Gastrocnemius medialis (tissue), 4 donors: ENCODE measurements around the gene ST7.

Experiments
- POLR2A ChIP-seq, 2 donors: fragments of 450-650 bp; IDR thresholded peaks; one replicate each; pipeline ENCODE4 v1.6.1; 2017; ENCODE audit warnings: antibody characterized with exemption in 2 of 2, mild to moderate bottlenecking in 2 of 2, moderate library complexity in 2 of 2
- TF ChIP-seq, protein P1 (sequence below), 5 experiments: fragments of 450-650 bp in 3 of 5; fragments of 200-600 bp in 2 of 5; sonication (generic) in 2 of 5; IDR thresholded peaks in 4 of 5; conservative IDR thresholded peaks in 1 of 5; 1 replicate in 4 of 5; 2 replicates in 1 of 5; pipeline ENCODE4 v1.5.1; 2016 to 2019; ENCODE audit warnings: antibody characterized with exemption in 5 of 5, mild to moderate bottlenecking in 3 of 5, moderate library complexity in 3 of 5

DNA sequence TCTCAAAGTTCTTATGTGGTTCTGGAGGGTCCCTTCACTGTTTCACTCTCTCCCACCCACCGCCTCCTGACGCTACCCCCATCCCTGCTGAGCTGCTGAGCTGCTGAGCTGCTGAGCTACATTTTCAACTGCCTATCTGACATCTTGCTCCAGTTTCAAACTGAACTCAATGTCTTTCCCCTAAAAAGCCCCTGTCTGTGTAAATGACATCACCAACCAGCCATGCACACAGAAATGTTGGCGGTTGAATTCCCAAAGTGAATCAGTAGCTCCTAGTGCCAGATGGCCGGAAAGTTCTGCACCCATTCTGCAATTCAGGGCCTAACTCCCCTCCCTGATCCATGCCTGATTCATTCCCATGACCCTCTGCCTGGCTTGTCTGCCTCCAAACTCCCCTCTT lies 298.4 kb downstream of the ST7 start:
- TF ChIP-seq, protein P1, sequence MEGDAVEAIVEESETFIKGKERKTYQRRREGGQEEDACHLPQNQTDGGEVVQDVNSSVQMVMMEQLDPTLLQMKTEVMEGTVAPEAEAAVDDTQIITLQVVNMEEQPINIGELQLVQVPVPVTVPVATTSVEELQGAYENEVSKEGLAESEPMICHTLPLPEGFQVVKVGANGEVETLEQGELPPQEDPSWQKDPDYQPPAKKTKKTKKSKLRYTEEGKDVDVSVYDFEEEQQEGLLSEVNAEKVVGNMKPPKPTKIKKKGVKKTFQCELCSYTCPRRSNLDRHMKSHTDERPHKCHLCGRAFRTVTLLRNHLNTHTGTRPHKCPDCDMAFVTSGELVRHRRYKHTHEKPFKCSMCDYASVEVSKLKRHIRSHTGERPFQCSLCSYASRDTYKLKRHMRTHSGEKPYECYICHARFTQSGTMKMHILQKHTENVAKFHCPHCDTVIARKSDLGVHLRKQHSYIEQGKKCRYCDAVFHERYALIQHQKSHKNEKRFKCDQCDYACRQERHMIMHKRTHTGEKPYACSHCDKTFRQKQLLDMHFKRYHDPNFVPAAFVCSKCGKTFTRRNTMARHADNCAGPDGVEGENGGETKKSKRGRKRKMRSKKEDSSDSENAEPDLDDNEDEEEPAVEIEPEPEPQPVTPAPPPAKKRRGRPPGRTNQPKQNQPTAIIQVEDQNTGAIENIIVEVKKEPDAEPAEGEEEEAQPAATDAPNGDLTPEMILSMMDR (IDR thresholded peaks at IDR 0.05 in 4 of 5, conservative IDR thresholded peaks at IDR 0.05 in 1 of 5): no peak
- TF ChIP-seq POLR2A (IDR thresholded peaks at IDR 0.05): no peak
